Panc1 (cell line): Measurements from ENCODE around the gene CACNA1D.

Experiments used
- CTCF ChIP-seq: fragments of 450-650 bp; IDR thresholded peaks from 2 replicates; pipeline ENCODE4 v1.5.1; 2017; ENCODE audit warnings: mild to moderate bottlenecking
- POLR2AphosphoS5 ChIP-seq: IDR thresholded peaks from 2 replicates; pipeline ENCODE4 v1.6.1; 2012; ENCODE audit warnings: mild to moderate bottlenecking, low read depth, low read length, moderate library complexity
- REST ChIP-seq, 2 experiments: IDR thresholded peaks; 2 replicates each; pipeline ENCODE4 v1.6.1; 2011 to 2012; ENCODE audit warnings: low read depth in 2 of 2, control low read depth in 1 of 2, low read length in 1 of 2, mild to moderate bottlenecking in 1 of 2, moderate library complexity in 1 of 2; ENCODE audit not compliant: insufficient read depth in 1 of 2
- SIN3A ChIP-seq: IDR thresholded peaks from 2 replicates; pipeline ENCODE4 v1.6.1; 2012; ENCODE audit warnings: low read depth, mild to moderate bottlenecking, low read length, moderate library complexity, borderline replicate concordance; ENCODE audit not compliant: insufficient read depth
- TCF7L2 ChIP-seq: IDR thresholded peaks from 2 replicates; pipeline ENCODE4 v1.6.1; 2011; ENCODE audit warnings: mild to moderate bottlenecking, low read depth, low read length, inconsistent platforms

GRCh38 chr3:53544357-53544756, 49.9 kb downstream of the CACNA1D start:
- TF ChIP-seq CTCF (no peak), REST (IDR thresholded peaks at IDR 0.05; ENCODE audit: insufficient read depth in 1 of 2, low read depth in 2 of 2, low read length in 1 of 2) (no peak), SIN3A (no peak), POLR2AphosphoS5 (no peak), TCF7L2 (no peak)
